A673 (cell line): ENCODE results near the gene SOX4. TPM values are rescaled to one million over a fixed set of nuclear protein-coding genes. Genes with fewer than 3 reads are reported as not detected.

Experiments used
- BruUV-seq: library from RNA; stranded (reverse); fragments of 400-500 nt; replicated peaks from 2 replicates; lab custom pipeline; 2021; lab: Mats Ljungman, UMichigan
- CTCF ChIA-PET: fragments of 300-600 bp; sonication (Branson Sonifier 250); formaldehyde crosslinking; loops from one replicate; lab custom pipeline; 2022; ENCODE audit warnings: antibody characterized with exemption; lab: Charles Lee
- POLR2A ChIA-PET: fragments of 300-600 bp; sonication (Branson Sonifier 250); formaldehyde crosslinking; loops from one replicate; lab custom pipeline; 2022; ENCODE audit warnings: antibody characterized with exemption; ENCODE audit not compliant: low non-redundant PET; lab: Charles Lee
- DNase-seq: peaks from one replicate; pipeline ENCODE4 v3.0.0-alpha.2; 2015; ENCODE audit warnings: low spot score
- H3K27ac ChIP-seq: fragments of 200-600 bp; sonication (generic); 2 replicates; pipeline ENCODE4 v1.5.1; 2016; ENCODE audit warnings: mixed run types, low read depth, mild to moderate bottlenecking, mixed read lengths, antibody characterized with exemption, low read length; ENCODE audit not compliant: poor library complexity, severe bottlenecking
- H3K27me3 ChIP-seq: fragments of 200-600 bp; sonication (generic); replicated peaks from 2 replicates; pipeline ENCODE4 v1.6.1; 2017; ENCODE audit warnings: mixed run types, low read depth, mild to moderate bottlenecking, mixed read lengths, antibody characterized with exemption, low read length; ENCODE audit not compliant: insufficient read depth, poor library complexity
- H3K36me3 ChIP-seq: fragments of 200-600 bp; sonication (generic); 2 replicates; pipeline ENCODE4 v1.6.1; 2016; ENCODE audit warnings: mixed run types, mild to moderate bottlenecking, mixed read lengths, antibody characterized with exemption, low read length; ENCODE audit not compliant: insufficient read depth, poor library complexity, severe bottlenecking
- H3K4me1 ChIP-seq: fragments of 200-600 bp; sonication (generic); 2 replicates; pipeline ENCODE4 v1.6.1; 2017; ENCODE audit warnings: mixed run types, mild to moderate bottlenecking, mixed read lengths, antibody characterized with exemption, low read length; ENCODE audit not compliant: insufficient read depth, poor library complexity, severe bottlenecking
- H3K4me3 ChIP-seq: fragments of 200-600 bp; sonication (generic); 2 replicates; pipeline ENCODE4 v1.5.1; 2016; ENCODE audit warnings: low read depth, mixed run types, mild to moderate bottlenecking, mixed read lengths, low read length; ENCODE audit not compliant: poor library complexity, severe bottlenecking
- H3K9me3 ChIP-seq: fragments of 200-600 bp; sonication (generic); 2 replicates; pipeline ENCODE4 v1.6.1; 2016; ENCODE audit warnings: mixed run types, low read depth, mild to moderate bottlenecking, mixed read lengths, antibody characterized with exemption, low read length; ENCODE audit not compliant: poor library complexity, severe bottlenecking
- EZH2 ChIP-seq: fragments of 200-600 bp; sonication (generic); IDR thresholded peaks from 2 replicates; pipeline ENCODE4 v1.6.1; 2017; ENCODE audit warnings: borderline replicate concordance, low read depth, mild to moderate bottlenecking, mixed read lengths, antibody characterized with exemption, low read length; ENCODE audit not compliant: poor library complexity, severe bottlenecking
- intact Hi-C: fragments of 100-400 bp; cut with micrococcal nuclease; formaldehyde crosslinking; loops from one replicate; pipeline ENCODE4 v1.10.0; 2022; ENCODE audit not compliant: unreplicated experiment
- total RNA-seq: library from RNA; stranded (reverse); gene quantifications from 2 replicates; pipeline ENCODE4 v1.2.3, GENCODE V29; 2021
- TF ChIP-seq, protein P1 (sequence below): fragments of 300-800, 200-600 bp; sonication (generic); conservative IDR thresholded peaks from 2 replicates; pipeline ENCODE4 v1.5.1; 2017; ENCODE audit warnings: low read depth, mild to moderate bottlenecking, antibody characterized with exemption, low read length, moderate library complexity, mixed read lengths

The SOX4 gene
- total RNA-seq, 1 experiment from 2014 or later: 59.4 TPM

DNA sequence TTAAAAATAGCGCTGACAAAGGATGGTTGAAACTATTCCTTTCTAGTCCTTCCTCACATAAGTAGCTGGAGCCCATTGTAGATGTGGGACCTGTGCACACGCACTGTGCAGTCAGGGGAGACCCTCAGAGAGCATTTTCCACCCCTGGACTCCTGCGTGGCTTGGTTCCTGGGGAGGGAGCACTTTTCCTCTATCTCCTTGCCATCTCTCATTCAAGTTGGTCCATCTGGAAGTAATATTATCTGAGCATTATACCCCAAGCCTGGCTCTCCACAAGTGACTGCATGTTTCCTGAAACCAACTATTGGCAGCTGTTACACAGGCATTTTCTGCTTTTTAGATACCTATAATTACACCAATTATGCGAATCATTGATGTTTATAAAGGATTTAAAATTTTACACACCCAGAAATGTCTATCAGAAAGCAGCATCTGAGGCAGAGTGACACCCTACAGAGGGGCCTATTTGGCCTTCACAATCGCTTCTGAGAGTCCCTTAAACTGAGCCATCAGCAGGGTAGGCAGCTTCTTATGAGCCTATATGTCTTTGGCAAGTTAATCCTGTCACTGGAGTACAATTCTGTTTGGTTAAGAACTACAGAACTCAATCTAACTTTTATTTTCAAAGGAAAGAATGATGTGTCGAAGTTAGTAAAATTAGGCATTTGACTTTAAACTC, 18.7 kb downstream of the SOX4 start:
- intact Hi-C loops: no loop called here
- peak; percentile 79 for DNase-seq
- TF ChIP-seq, protein P1, sequence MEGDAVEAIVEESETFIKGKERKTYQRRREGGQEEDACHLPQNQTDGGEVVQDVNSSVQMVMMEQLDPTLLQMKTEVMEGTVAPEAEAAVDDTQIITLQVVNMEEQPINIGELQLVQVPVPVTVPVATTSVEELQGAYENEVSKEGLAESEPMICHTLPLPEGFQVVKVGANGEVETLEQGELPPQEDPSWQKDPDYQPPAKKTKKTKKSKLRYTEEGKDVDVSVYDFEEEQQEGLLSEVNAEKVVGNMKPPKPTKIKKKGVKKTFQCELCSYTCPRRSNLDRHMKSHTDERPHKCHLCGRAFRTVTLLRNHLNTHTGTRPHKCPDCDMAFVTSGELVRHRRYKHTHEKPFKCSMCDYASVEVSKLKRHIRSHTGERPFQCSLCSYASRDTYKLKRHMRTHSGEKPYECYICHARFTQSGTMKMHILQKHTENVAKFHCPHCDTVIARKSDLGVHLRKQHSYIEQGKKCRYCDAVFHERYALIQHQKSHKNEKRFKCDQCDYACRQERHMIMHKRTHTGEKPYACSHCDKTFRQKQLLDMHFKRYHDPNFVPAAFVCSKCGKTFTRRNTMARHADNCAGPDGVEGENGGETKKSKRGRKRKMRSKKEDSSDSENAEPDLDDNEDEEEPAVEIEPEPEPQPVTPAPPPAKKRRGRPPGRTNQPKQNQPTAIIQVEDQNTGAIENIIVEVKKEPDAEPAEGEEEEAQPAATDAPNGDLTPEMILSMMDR: 0 out of 2 replicates have a peak, but pooled peaks have one; percentile 8
- TF ChIP-seq EZH2: no peak
- H3K27me3 ChIP-seq: no peaks in the 10 kb centered on the region
- BruUV-seq: no TSS peak
- H3K4me1 ChIP-seq: peaks cover 17% of the 10 kb centered on the region
- no peaks in the 10 kb centered on the region for H3K9me3 ChIP-seq
- POLR2A ChIA-PET: no interaction called here
- no peak overlapping the region for H3K4me3 ChIP-seq
- CTCF ChIA-PET: interaction anchor here (0.6 kb wide), 1 partner anchor 119 kb away, joined by 9 read pairs; no protein-coding TSS in a partner anchor
- H3K36me3 ChIP-seq: no peaks in the 10 kb centered on the region
- H3K27ac ChIP-seq: no peak overlapping the region

DNA sequence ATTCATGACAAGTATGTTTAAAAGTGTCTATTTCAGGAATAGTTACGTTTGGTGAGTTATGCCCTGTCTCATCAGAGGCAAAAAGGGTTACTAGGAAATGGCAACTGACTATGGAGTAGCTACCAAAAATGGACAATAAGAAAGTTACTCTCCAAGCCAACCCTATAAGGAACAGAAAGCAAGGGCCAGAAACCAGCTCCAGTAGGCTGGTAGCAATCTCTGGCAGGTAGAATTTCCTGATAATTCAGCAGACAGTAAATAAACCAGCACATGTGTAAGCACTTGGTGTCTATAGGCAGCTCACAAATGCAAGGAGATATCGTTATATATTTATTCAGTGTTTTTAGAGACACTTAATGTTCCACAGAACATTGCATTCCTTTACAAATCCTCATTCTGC, 20.3 kb downstream of the SOX4 start:
- CTCF ChIA-PET: no interaction called here
- intact Hi-C loops: no loop called here
- Histone ChIP-seq H3K4me1 (peaks cover 17% of the 10 kb centered on the region), H3K36me3 (no peaks in the 10 kb centered on the region), H3K4me3 (no peak overlapping the region), H3K27ac (no peak overlapping the region), H3K27me3 (no peaks in the 10 kb centered on the region), H3K9me3 (no peaks in the 10 kb centered on the region)
- no peak for DNase-seq
- no peak for TF ChIP-seq EZH2
- TF ChIP-seq, protein P1: no peak
- BruUV-seq: no TSS peak
- POLR2A ChIA-PET: no interaction called here

DNA sequence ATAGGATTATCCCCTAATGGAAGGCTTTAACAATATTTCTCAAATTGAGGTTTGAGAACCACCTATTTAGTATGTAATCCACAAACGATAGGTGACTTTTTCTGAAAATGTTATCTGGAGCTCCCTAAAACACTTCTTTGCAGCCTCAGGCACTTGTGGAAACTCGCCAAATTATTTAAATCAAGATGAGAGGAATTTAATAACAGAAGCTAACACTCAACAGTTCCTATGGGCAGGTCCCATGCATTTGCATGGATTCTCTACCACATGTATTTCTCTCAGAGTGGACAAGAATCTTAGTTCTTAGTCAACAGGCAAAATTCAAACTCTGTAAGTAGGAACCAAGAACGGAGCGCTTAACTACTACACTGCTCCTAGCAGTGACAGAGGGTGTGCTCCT, 20.7 kb downstream of the SOX4 start:
- Histone ChIP-seq H3K4me1 (peaks cover 17% of the 10 kb centered on the region), H3K27ac (no peak overlapping the region), H3K9me3 (no peaks in the 10 kb centered on the region), H3K4me3 (no peak overlapping the region), H3K36me3 (no peaks in the 10 kb centered on the region), H3K27me3 (no peaks in the 10 kb centered on the region)
- BruUV-seq: no TSS peak
- DNase-seq: no peak
- intact Hi-C loops: no loop called here
- ChIA-PET CTCF (no interaction called here), POLR2A (no interaction called here)
- TF ChIP-seq, protein P1: no peak
- no peak for TF ChIP-seq EZH2
